ENCODE data around the gene FBH1.
"Not testable (repeated sequence)": the region's sequence is repeated elsewhere in the genome, so short reads cannot be mapped to it uniquely, and the experiment has no call there.

FBH1 gene

DNA sequence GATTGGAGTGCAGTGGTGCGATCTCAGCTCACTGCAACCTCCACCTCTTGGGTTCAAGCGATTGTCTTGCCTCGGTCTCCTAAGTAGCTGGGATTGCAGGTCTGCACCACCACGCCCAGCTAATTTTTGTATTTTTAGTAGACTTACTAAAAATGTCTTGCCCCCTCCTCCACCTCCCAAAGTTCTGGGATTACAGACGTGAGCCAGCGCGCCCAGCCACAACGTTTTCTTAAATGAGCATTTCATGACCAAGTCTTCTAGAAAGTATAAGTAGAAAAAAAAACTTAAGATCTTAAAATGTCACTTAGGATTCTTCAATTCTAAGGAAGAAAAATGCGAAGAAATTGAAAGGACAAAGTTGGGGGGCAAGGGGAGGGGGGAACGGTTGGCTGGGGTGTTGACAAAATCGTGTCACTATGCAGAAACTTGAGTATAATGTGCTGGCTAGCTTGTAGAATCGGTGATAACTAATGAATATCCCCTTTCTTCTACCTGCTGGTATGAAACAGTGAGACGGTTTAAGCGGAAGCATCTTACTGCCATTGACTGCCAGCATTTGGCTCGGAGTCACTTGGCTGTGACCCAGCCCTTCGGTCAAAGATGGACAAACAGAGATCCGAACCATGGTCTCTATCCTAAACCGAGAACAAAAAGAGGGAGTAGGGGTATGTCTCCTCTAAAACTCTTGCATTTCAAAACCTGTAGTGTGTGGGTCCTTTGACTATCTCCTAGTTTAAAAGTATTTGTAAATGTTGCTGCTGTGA lies 12.7 kb downstream of the FBH1 start:
- no peak for DNase-seq (ENCODE audit: extremely low read depth in 1 of 2, low read depth in 1 of 2)

DNA sequence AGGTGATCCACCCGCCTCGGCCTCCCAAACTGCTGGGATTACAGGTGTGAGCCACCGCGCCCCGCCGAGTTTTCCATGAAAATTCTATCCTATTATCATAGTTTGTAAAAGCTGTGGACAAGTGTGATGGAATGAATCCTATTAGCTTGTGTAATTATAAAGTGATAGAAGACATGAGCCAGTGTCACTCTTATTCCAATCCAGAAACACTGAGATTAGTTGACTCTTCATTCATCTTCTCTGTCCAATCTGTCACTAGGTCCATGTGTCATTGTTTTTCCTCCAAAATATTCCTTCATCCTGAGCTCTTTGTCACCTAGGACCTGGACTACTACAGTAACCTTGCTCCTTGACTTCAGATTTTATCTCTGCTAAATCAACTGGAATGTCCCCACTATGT lies 13.5 kb downstream of the FBH1 start:
- DNase-seq (ENCODE audit: extremely low read depth in 1 of 2, low read depth in 1 of 2) = no peak

DNA sequence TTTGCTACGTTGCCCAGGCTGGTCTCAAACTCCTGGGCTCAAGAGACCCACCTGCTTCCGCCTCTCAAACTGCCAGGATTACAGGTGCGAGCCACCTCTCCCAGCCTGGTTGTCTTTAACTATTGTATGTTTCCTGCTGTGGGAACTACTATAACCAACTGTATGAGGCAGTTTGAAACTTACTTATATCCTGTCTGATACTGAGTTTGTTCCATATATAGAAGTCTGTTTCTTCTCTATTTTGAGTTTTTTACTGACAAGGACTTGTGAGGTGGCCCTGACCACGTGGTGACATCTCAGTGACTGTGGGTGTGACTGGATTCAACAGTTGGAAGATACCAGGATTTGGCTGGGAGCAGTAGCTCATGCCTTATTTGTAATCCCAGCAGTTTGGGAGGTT lies 14.2 kb downstream of the FBH1 start:
- no peak for DNase-seq (ENCODE audit: extremely low read depth in 1 of 2, low read depth in 1 of 2)

DNA sequence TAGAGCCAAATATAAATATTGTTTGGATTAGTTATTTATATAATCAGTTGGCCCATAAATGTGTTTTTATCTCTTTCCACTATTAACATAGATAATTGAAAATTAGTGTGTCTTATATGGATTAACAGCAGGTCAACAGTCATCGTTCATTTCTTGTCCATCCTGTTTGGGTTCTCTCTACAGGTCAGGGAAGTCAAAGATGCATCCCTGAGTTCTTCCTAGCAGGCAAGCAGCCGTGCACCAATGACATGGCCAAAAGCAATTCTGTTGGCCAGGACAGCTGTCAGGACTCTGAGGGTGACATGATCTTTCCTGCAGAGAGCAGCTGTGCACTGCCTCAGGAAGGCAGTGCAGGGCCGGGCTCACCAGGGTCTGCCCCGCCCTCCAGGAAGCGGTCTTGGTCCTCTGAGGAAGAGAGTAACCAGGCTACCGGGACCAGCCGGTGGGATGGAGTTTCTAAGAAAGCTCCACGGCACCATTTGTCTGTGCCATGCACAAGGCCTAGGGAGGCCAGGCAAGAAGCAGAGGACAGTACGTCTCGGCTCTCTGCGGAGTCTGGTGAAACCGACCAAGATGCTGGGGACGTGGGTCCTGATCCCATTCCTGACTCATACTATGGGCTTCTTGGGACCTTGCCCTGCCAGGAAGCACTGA lies 15.9 kb downstream of the FBH1 start:
- DNase-seq (ENCODE audit: extremely low read depth in 1 of 2, low read depth in 1 of 2) = no peak

DNA sequence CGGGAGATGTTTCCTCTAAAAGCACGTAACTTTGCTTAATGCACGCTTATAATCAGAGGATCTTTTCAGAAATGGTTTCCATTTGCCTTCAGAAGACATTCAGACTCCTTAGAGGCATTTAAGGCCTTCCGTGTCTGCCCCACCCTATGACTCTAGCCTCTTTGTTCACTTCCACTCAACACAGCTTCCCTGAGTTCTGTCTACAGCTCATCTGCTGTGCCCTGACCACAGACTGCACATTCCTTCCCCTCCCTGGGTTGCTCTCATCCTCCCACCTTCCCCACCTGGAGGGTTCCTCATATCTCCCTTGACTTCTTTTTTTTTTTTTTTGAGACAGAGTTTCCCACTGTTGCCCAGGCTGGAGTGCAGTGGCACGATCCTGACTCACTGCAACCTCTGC lies 16.6 kb downstream of the FBH1 start:
- DNase-seq (ENCODE audit: extremely low read depth in 1 of 2, low read depth in 1 of 2) = no peak

DNA sequence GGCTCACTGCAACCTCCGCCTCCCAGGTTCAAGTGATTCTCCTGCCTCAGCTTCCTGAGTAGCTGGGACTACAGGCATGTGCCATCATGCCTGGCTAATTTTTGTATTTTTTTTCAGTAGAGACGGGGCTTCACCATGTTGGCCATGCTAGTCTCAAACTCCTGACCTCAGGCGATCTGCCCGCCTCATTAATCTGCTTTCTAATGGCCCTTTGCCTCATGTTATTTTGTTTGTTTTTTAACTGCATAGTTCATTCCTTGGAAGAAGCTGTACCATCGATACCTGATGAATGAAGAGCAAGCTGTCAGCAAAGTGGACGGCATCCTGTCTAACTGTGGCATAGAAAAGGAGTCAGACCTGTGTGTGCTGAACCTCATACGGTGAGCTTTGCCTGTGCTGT lies 18.6 kb downstream of the FBH1 start:
- DNase-seq (ENCODE audit: extremely low read depth in 1 of 2, low read depth in 1 of 2) = not testable (repeated sequence)

DNA sequence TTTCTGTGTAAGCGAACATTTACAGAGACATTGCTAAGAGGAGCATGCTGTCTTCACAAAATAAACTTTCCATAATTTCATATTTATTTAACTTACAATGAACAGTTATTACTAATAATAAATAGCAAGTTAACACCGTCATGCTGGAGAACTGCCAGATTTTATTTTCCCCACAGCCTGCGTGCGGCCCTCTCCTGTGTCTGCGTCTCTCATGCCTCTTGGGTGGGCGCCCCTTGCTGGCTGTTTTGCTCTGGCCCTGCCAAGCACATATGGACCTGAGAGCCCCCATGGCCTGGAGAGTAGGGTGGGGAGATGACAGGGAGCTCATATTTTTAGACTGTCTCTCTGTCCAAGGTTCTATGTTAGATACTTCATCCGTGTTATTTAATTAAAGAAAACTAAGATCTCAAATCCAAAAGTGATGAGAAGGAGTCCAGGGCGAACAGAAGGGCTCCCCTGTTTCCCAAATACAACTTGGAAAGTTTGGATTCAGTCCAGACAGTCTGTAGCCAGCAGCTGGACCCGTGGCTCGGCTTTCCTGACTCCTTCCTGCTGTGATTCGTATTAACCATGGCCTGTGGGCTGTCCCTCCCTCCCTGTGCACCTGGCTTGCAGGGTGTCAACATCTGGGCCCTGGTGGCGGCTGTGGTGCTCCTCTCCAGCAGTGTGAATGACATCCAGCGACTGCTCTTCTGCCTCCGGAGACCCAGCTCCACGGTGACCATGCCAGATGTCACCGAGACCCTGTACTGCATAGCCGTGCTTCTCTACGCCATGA lies 20.5 kb downstream of the FBH1 start:
- no peak for DNase-seq (ENCODE audit: extremely low read depth in 1 of 2, low read depth in 1 of 2)

DNA sequence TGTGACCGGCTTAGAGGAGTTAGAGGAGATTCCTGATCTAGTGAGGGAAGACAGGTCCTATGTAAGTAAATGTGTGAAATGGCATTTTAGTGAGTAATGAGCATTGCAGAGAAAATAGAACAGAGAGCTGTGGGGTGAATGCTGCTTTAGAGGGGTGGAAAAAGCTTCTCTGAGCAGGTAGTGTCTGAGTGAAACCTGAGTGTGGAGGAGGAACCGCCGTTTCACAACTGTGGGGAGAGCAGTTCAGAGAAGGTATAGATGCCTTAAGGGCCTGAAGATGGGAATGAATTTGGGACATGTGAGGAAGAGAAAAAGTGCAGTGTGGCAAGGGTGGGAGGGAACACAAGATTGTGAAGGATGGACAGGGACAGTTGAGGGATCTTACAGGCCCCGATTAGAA lies 21.6 kb downstream of the FBH1 start:
- DNase-seq (ENCODE audit: extremely low read depth in 1 of 2, low read depth in 1 of 2) = no peak

DNA sequence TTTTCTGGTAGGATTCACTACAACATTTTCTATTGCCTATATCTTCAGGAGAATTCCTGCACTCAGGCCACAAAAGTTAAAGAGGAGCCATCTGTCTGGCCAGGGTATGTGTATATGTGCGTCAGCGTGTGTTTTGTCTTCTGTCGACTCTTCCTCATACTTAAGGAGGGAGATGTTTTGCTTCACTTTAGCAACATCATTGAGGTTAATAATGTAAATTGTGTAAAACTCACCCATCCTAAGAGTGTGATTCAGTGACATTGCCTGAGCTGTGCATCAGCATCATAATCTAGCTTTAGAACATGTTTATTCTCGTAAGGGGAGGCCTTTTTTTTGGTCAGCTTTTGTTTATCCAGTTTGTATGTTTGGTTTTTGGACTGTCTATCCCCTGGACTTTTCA lies 23.7 kb downstream of the FBH1 start:
- no peak for DNase-seq (ENCODE audit: extremely low read depth in 1 of 2, low read depth in 1 of 2)

DNA sequence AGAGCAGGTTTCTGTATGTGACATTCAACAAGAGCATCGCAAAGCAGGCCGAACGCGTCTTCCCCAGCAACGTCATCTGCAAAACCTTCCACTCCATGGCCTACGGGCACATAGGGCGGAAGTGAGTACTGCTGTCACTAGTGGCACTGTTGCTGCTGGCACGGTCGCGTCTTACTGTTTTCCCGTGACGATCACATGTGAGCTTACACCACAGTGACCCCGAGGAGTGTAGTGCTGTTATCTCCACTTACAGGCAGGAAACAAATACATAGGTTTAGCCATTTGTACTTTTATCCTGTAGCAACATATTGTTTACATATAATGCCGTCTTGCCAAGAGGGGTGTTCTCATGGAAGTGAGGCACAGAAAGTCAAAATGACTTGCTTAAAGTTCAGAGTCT lies 25.4 kb downstream of the FBH1 start:
- DNase-seq (ENCODE audit: extremely low read depth in 1 of 2, low read depth in 1 of 2) = no peak

DNA sequence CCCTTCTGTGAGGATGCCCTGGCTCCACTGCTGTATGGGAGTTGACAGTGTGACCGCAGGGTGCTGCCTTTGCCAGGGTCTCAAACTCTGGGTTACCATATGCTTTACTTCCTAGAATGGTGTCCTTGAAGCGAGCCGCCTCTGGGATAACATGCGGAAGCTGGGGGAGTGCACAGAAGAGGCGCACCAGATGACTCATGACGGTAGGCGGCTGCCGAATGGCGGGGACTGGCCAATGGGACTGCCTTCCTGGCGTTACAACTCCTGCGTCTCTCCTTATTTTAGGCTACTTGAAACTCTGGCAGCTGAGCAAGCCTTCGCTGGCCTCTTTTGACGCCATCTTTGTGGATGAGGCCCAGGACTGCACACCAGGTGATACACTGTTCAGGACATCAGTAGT lies 27.3 kb downstream of the FBH1 start:
- no peak for DNase-seq (ENCODE audit: extremely low read depth in 1 of 2, low read depth in 1 of 2)

DNA sequence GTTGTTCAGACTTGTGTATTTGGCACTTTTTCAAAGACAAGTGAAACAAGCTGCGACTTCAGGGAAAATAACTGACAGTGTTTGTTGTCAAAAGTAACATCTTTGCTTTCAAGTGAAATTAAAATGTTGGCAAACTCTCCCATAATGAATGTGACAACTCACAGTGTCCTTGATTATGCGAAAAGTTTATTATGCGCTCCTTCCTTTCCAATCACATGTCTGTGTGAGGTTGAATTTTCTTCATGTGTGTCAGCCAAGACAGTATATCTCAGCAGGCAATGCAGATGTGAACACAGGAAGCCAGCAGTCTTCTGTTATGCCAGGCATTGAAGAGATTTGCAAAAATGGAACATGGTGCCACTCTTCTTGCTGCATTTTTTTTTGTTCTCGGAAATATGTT lies 28.7 kb downstream of the FBH1 start:
- no peak for DNase-seq (ENCODE audit: extremely low read depth in 1 of 2, low read depth in 1 of 2)

DNA sequence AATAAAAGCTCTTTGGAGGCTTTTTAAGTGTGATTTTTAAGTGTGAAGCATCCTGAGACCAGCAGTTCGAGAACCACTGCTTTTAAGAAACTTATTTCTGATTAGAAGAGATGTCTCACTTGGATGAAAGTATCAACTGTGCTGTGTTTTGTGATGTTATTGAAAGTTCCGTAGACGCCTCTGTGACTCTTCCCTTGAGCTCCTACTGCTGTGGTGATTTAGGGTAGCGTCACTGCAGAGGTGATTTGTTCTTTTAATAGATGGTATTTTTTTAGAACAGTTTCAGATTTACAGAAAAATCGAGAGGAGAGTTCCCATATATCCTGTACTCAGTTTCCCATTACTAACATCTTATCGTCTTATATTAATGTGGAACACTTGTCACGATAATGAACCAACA lies 29.5 kb downstream of the FBH1 start:
- DNase-seq (ENCODE audit: extremely low read depth in 1 of 2, low read depth in 1 of 2) = no peak

DNA sequence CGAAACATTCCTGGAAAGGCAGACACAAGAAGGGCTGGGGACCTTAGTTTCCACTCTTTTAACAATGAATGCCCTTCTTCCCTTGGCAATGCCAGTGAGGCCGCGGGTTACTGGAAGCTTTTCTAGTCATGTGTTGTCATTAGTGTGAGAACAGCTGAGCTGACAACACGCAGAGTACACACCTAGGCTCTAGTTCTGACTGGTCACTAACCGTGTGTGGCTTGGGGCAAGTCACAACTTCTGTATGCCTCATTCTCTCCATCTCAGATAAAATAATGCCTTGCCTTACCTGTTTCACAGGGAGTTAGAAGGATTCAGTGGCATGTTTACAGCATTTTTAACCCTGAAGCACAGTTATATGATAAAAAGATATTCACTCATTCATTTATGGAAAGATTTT lies 31.7 kb downstream of the FBH1 start:
- DNase-seq (ENCODE audit: extremely low read depth in 1 of 2, low read depth in 1 of 2) = no peak

DNA sequence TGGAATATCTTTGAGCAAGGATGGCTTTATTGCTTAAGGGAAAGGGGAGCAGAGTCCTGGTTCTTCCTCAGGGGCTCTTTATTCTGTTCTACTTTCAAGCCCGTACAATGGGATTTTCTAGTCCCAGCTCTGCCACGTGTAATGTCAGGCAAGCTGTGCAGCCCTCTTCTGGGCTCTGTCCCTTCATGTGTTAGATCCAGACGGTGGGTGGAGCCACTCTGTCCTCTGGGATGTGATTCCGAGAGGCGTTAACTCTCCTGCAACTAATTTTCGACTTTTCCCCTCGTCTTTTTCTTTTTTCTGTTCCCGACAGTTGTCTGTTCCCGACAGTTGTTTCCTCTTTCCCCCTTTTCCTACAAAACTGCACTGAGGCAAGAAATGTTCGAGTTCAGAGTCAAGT lies 34.8 kb downstream of the FBH1 start:
- no peak for DNase-seq (ENCODE audit: extremely low read depth in 1 of 2, low read depth in 1 of 2)

DNA sequence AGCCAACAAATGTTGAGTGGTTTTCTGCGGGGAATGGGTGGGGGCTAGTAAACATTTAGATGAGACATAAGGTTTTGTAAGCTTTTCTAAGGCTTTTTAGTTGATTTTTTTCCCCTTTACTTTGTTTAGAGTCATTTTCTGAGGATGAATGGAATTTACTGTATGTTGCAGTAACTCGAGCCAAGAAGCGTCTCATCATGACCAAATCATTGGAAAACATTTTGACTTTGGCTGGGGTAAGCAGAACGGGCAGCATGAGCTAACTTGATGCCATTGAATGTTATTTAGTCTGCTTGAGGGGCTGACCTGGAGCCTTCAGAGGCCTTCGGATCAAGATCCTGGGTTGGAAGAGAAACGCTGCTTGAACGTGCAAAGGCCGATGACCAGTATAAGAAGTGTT lies 37.3 kb downstream of the FBH1 start:
- DNase-seq (ENCODE audit: extremely low read depth in 1 of 2, low read depth in 1 of 2) = no peak

DNA sequence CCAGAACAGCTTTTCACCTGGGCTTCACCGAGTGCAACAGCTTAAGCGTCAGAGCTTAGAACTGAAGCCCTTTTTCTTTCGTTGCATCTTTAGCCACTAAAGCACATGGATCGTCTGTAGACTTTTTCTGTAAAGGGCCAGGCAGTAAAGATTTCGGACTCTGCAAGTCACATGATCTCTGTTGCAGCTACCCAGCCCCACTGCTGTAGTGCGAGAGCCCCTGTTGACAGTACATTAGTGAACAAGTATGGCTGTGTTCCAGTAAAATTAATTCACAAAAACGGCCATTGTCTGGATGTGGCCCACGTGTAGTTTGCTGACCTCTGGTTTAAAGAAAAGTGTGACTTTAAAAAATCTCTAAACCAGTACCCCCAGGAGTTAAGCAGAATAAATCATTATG lies 39.4 kb downstream of the FBH1 start:
- no peak for DNase-seq (ENCODE audit: extremely low read depth in 1 of 2, low read depth in 1 of 2)

DNA sequence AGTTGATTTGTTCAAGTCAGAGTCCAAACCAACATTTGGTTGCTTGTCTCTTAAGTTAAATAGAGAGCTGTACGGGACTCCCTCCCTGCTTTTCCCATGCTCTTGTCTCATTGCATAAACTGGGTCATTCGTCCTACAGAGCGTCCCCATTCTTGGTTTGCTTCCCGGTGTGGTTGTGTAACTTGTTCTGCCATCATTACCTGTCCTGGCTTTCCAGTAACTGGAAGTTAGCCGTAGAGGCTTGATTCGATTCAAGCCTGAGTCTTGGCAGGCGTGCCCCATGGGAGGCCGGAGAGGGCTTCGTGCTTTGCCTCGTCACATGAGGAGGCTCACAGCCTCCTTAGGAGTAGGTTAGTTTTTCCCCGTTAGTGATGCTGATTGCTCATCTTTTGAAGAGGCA lies 40.2 kb downstream of the FBH1 start:
- DNase-seq (ENCODE audit: extremely low read depth in 1 of 2, low read depth in 1 of 2) = no peak

DNA sequence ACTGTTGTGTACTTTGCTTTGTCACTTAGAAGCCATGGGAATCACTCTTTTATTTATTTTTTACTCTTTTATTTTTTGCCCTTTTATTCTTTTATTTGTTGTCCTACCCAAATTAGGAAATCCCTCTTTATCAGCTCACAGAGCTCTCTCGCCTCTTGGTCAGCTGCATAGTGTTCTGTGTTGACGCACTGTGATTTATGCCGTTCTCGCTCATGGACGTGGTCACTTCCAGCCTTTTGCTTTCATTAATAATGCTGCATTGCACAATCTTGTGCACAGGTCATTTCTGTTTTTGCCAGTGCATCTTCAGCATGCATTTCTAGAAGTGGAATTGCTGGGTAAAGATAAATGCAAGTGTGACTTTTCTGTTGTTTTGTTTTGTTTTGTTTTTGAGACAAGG lies 42.3 kb downstream of the FBH1 start:
- no peak for DNase-seq (ENCODE audit: extremely low read depth in 1 of 2, low read depth in 1 of 2)

DNA sequence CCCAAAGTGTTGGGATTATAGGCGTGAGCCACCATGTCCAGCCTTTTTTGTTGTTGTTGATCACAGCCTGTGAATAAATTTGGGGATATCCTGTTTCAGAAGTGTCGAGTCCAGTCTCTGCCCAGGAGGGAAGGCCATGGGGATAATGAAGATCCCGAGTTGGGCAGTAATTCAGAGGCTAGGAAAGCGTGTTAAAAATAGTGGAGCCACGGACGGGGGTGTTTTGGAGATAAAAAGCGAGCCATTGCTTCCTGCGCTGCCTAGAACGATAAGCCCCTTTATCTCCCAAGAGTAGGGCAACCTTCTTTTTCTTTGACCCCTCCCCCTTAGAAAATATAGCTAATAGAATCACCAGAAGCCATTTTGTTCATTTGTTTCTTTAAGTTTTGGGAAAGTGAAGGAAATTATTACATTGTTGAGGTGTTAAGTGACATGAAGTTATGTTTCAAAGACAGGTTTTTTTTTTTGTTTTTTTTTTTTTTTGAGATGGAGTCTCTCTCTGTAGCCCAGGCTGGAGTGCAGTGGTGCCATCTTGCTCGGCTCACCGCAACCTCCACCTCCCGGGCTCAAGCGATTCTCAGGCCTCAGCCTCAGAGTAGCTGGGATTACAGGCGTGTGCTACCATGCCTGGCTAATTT lies 44.0 kb downstream of the FBH1 start:
- no peak for DNase-seq (ENCODE audit: extremely low read depth in 1 of 2, low read depth in 1 of 2)

DNA sequence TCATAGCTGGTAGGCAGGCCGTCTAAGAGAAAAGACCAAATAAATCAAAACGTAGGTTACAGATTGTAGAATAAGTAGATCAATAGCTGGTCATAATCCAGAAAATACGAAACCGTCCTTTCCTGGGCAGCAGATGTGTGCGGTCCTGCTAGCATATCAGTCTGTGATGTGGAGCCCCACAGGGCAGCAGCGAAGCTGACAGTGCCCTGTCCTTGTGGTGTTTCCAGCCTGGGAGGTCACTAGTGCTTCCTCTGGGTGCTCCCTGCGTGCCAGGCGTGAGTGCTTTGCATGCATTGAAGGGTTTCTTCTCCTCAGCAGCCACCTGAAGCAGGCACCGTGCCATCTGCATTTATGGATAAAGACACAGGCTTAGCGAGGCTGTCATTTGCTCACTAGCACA lies 45.6 kb downstream of the FBH1 start:
- DNase-seq (ENCODE audit: extremely low read depth in 1 of 2, low read depth in 1 of 2) = no peak

DNA sequence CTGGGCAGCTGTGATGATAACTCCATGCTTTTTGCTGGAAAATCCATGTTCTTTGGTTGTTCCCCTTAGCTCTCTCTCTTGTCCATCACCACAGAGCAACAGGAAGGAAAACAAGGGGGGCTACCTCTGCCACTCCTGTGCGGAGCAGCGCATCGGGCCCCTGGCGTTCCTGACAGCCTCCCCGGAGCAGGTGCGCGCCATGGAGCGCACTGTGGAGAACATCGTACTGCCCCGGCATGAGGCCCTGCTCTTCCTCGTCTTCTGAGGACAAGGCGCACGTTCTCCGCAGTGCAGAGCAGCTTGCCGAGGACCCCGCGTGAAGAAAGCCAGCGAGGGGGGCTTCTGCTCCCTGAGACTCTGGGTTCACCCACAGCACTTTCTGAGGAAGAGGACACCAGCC lies 47.0 kb downstream of the FBH1 start:
- no peak for DNase-seq (ENCODE audit: extremely low read depth in 1 of 2, low read depth in 1 of 2)
